HUES48 (cell line): Measurements from ENCODE around the gene IQGAP1.

Experiments
- H3K27ac ChIP-seq: one replicate; pipeline ENCODE4 v1.7.0; 2013; ENCODE audit warnings: low read depth, low read length, inconsistent platforms
- H3K27me3 ChIP-seq: 2 replicates; pipeline ENCODE4 v1.6.1; 2013; ENCODE audit warnings: mild to moderate bottlenecking, low read length; ENCODE audit not compliant: control insufficient read depth, insufficient read depth
- H3K36me3 ChIP-seq: 2 replicates; pipeline ENCODE4 v1.6.1; 2013; ENCODE audit warnings: low read length; ENCODE audit not compliant: control insufficient read depth, insufficient read depth
- H3K4me1 ChIP-seq: 2 replicates; pipeline ENCODE4 v1.6.1; 2013; ENCODE audit warnings: mild to moderate bottlenecking, low read length; ENCODE audit not compliant: control insufficient read depth, insufficient read depth
- H3K4me3 ChIP-seq: 2 replicates; pipeline ENCODE4 v1.5.1; 2013; ENCODE audit warnings: mild to moderate bottlenecking, low read depth, low read length
- H3K9ac ChIP-seq: 2 replicates; pipeline ENCODE4 v1.6.1; 2013; ENCODE audit warnings: mild to moderate bottlenecking, low read depth, low read length, moderate library complexity
- H3K9me3 ChIP-seq: 2 replicates; pipeline ENCODE4 v1.6.1; 2013; ENCODE audit warnings: low read length; ENCODE audit not compliant: control insufficient read depth, insufficient read depth

IQGAP1 gene

GRCh38 chr15:90469723-90470122 lies 81.7 kb downstream of the IQGAP1 start:
- Histone ChIP-seq H3K9me3 (no peaks in the 10 kb centered on the region), H3K27me3 (no peaks in the 10 kb centered on the region), H3K4me1 (no peaks in the 10 kb centered on the region), H3K27ac (no peak overlapping the region), H3K36me3 (peaks cover 85% of the 10 kb centered on the region), H3K4me3 (no peak overlapping the region), H3K9ac (no peak overlapping the region)

GRCh38 chr15:90470453-90470852 lies 82.4 kb downstream of the IQGAP1 start:
- Histone ChIP-seq H3K9ac (no peak overlapping the region), H3K4me3 (no peak overlapping the region), H3K9me3 (no peaks in the 10 kb centered on the region), H3K27ac (no peak overlapping the region), H3K36me3 (peaks cover 82% of the 10 kb centered on the region), H3K27me3 (no peaks in the 10 kb centered on the region), H3K4me1 (no peaks in the 10 kb centered on the region)

GRCh38 chr15:90471126-90471525 lies 83.1 kb downstream of the IQGAP1 start:
- Histone ChIP-seq H3K4me1 (no peaks in the 10 kb centered on the region), H3K9ac (no peak overlapping the region), H3K4me3 (no peak overlapping the region), H3K27me3 (no peaks in the 10 kb centered on the region), H3K27ac (no peak overlapping the region), H3K36me3 (peaks cover 82% of the 10 kb centered on the region), H3K9me3 (no peaks in the 10 kb centered on the region)

GRCh38 chr15:90471769-90472168 lies 83.7 kb downstream of the IQGAP1 start:
- Histone ChIP-seq H3K9ac (no peak overlapping the region), H3K4me3 (no peak overlapping the region), H3K27me3 (no peaks in the 10 kb centered on the region), H3K4me1 (no peaks in the 10 kb centered on the region), H3K9me3 (no peaks in the 10 kb centered on the region), H3K36me3 (peaks cover 84% of the 10 kb centered on the region), H3K27ac (no peak overlapping the region)

GRCh38 chr15:90478846-90479481 lies 90.9 kb downstream of the IQGAP1 start:
- H3K27ac ChIP-seq, result no peak overlapping the region
- H3K4me1 ChIP-seq, result no peaks in the 10 kb centered on the region
- H3K36me3 ChIP-seq, result peaks cover 77% of the 10 kb centered on the region
- no peak overlapping the region for H3K4me3 ChIP-seq
- no peaks in the 10 kb centered on the region for H3K27me3 ChIP-seq
- H3K9ac ChIP-seq, result no peak overlapping the region
- H3K9me3 ChIP-seq, result no peaks in the 10 kb centered on the region

- Histone ChIP-seq H3K27me3 (no peaks in the 10 kb centered on the region), H3K36me3 (peaks cover 76% of the 10 kb centered on the region), H3K4me3 (no peak overlapping the region), H3K9ac (no peak overlapping the region), H3K9me3 (no peaks in the 10 kb centered on the region), H3K27ac (no peak overlapping the region), H3K4me1 (no peaks in the 10 kb centered on the region)
These were observed 91.6 kb downstream of the IQGAP1 start for GRCh38 chr15:90479656-90480055.

GRCh38 chr15:90481023-90481422 lies 93.0 kb downstream of the IQGAP1 start:
- Histone ChIP-seq H3K27me3 (no peaks in the 10 kb centered on the region), H3K27ac (no peak overlapping the region), H3K4me1 (no peaks in the 10 kb centered on the region), H3K4me3 (no peak overlapping the region), H3K9me3 (no peaks in the 10 kb centered on the region), H3K36me3 (peaks cover 78% of the 10 kb centered on the region), H3K9ac (no peak overlapping the region)

GRCh38 chr15:90482124-90483011 lies 94.3 kb downstream of the IQGAP1 start:
- Histone ChIP-seq H3K36me3 (peaks cover 78% of the 10 kb centered on the region), H3K27ac (no peak overlapping the region)

GRCh38 chr15:90483012-90483307 lies 94.9 kb downstream of the IQGAP1 start:
- Histone ChIP-seq H3K4me3 (no peak overlapping the region), H3K27ac (no peak overlapping the region), H3K9me3 (no peaks in the 10 kb centered on the region), H3K9ac (no peak overlapping the region), H3K36me3 (peaks cover 78% of the 10 kb centered on the region), H3K27me3 (no peaks in the 10 kb centered on the region), H3K4me1 (no peaks in the 10 kb centered on the region)

More at GRCh38 chr15:90482124-90483011, 94.3 kb downstream of the IQGAP1 start:
- no peaks in the 10 kb centered on the region for H3K9me3 ChIP-seq
- H3K4me1 ChIP-seq, result no peaks in the 10 kb centered on the region
- H3K27me3 ChIP-seq, result no peaks in the 10 kb centered on the region
- H3K4me3 ChIP-seq, result no peak overlapping the region
- no peak overlapping the region for H3K9ac ChIP-seq

- no peaks in the 10 kb centered on the region for H3K9me3 ChIP-seq
- H3K9ac ChIP-seq, result no peak overlapping the region
- no peak overlapping the region for H3K4me3 ChIP-seq
- no peaks in the 10 kb centered on the region for H3K27me3 ChIP-seq
- no peak overlapping the region for H3K27ac ChIP-seq
- peaks cover 78% of the 10 kb centered on the region for H3K36me3 ChIP-seq
- no peaks in the 10 kb centered on the region for H3K4me1 ChIP-seq
These were observed 95.6 kb downstream of the IQGAP1 start for GRCh38 chr15:90483637-90484036.

GRCh38 chr15:90487186-90487585 lies 99.1 kb downstream of the IQGAP1 start:
- no peak overlapping the region for H3K4me3 ChIP-seq
- no peaks in the 10 kb centered on the region for H3K27me3 ChIP-seq
- H3K27ac ChIP-seq, result no peak overlapping the region
- peaks cover 93% of the 10 kb centered on the region for H3K36me3 ChIP-seq
- no peak overlapping the region for H3K9ac ChIP-seq
- H3K9me3 ChIP-seq, result no peaks in the 10 kb centered on the region
- H3K4me1 ChIP-seq, result no peaks in the 10 kb centered on the region
